Activated T-helper 17 cell treated with anti-CD3 and anti-CD28 coated beads, Interleukin-2, amount 50 U/mL, for 72 hours (primary cell): ENCODE data around the gene ELP5. TPM values are rescaled to one million over a fixed set of nuclear protein-coding genes. Genes with fewer than 3 reads are reported as not detected.

Experiments
- total RNA-seq, 2 donors: library from RNA; stranded (reverse); gene quantifications; one replicate each; pipeline ENCODE4 v1.2.3, GENCODE V29; 2022

The ELP5 gene
- total RNA-seq, 2 donors from 2014 or later, result 43.7 to 72.0 TPM

Other genes starting within 250 kb of the ELP5 start
- 100 to 1,000 TPM; 162 to 180 TPM for gene RNASEK, start 239.6 kb upstream of the ELP5 start, total RNA-seq
- gene BCL6B, start 229.2 kb upstream of the ELP5 start, total RNA-seq, result 1 to 10 TPM in 1 of 2 donors, under 1 TPM in 1; 0.50 to 2.3 TPM
- gene SLC16A13, start 216.2 kb upstream of the ELP5 start, total RNA-seq, result 10 to 100 TPM; 10.7 to 11.8 TPM
- 1 to 10 TPM in 1 of 2 donors, under 1 TPM in 1; 0.63 to 3.5 TPM for gene SLC16A11, start 208.1 kb upstream of the ELP5 start, total RNA-seq
- gene CLEC10A, start 172.0 kb upstream of the ELP5 start, total RNA-seq, result not detected
- gene ASGR2, start 137.4 kb upstream of the ELP5 start, total RNA-seq, result not detected
- 1 to 10 TPM in 1 of 2 donors, under 1 TPM in 1; 0.67 to 4.5 TPM for gene ASGR1, start 72.8 kb upstream of the ELP5 start, total RNA-seq
- gene DLG4, start 32.4 kb upstream of the ELP5 start, total RNA-seq, result 10 to 100 TPM in 1 of 2 donors, 1 to 10 TPM in 1; 5.9 to 19.4 TPM
- gene ACADVL, start 32.3 kb upstream of the ELP5 start, total RNA-seq, result 100 to 1,000 TPM; 495 to 517 TPM
- gene DVL2, start 17.7 kb upstream of the ELP5 start, total RNA-seq, result 10 to 100 TPM; 49.1 to 77.5 TPM
- 10 to 100 TPM; 43.5 to 52.3 TPM for gene PHF23, start 12.8 kb upstream of the ELP5 start, total RNA-seq
- gene GABARAP, start 9.8 kb upstream of the ELP5 start, total RNA-seq, result 100 to 1,000 TPM; 190 to 239 TPM
- 100 to 1,000 TPM; 152 to 209 TPM for gene CTDNEP1, start 481 bp upstream of the ELP5 start, total RNA-seq
- gene CLDN7, start 10.3 kb downstream of the ELP5 start, total RNA-seq, result 1 to 10 TPM in 1 of 2 donors, under 1 TPM in 1; 0.52 to 1.0 TPM
- gene SLC2A4, start 29.5 kb downstream of the ELP5 start, total RNA-seq, result not detected
- gene YBX2, start 42.4 kb downstream of the ELP5 start, total RNA-seq, result under 1 TPM; 0.15 to 0.26 TPM
- gene EIF5A, start 55.4 kb downstream of the ELP5 start, total RNA-seq, result 100 to 1,000 TPM; 429 to 978 TPM
- gene GPS2, start 63.1 kb downstream of the ELP5 start, total RNA-seq, result 10 to 100 TPM; 38.3 to 65.6 TPM
- gene NEURL4, start 77.1 kb downstream of the ELP5 start, total RNA-seq, result 10 to 100 TPM; 22.9 to 33.0 TPM
- gene ACAP1, start 84.3 kb downstream of the ELP5 start, total RNA-seq, result 100 to 1,000 TPM; 527 to 774 TPM
- gene KCTD11, start 99.9 kb downstream of the ELP5 start, total RNA-seq, result 10 to 100 TPM; 14.0 to 96.8 TPM
- 1 to 10 TPM in 1 of 2 donors, under 1 TPM in 1; 0.22 to 1.1 TPM for gene TMEM95, start 102.9 kb downstream of the ELP5 start, total RNA-seq
- gene TNK1, start 128.9 kb downstream of the ELP5 start, total RNA-seq, result 1 to 10 TPM; 2.9 to 4.8 TPM
- gene PLSCR3, start 142.3 kb downstream of the ELP5 start, total RNA-seq, result 10 to 100 TPM; 62.8 to 94.4 TPM
- gene TMEM256, start 151.9 kb downstream of the ELP5 start, total RNA-seq, result 10 to 100 TPM; 64.1 to 69.7 TPM
- gene NLGN2, start 155.6 kb downstream of the ELP5 start, total RNA-seq, result 10 to 100 TPM in 1 of 2 donors, 1 to 10 TPM in 1; 4.5 to 21.7 TPM
- gene SPEM1, start 168.1 kb downstream of the ELP5 start, total RNA-seq, result not detected
- not detected for gene SPEM2, start 173.4 kb downstream of the ELP5 start, total RNA-seq
- gene SPEM3, start 176.6 kb downstream of the ELP5 start, total RNA-seq, result not detected
- gene TMEM102, start 183.2 kb downstream of the ELP5 start, total RNA-seq, result 10 to 100 TPM; 17.7 to 18.0 TPM
- 10 to 100 TPM in 1 of 2 donors, 1 to 10 TPM in 1; 4.4 to 16.9 TPM for gene FGF11, start 187.3 kb downstream of the ELP5 start, total RNA-seq
- gene CHRNB1, start 192.8 kb downstream of the ELP5 start, total RNA-seq, result 10 to 100 TPM; 10.9 to 13.0 TPM
- 10 to 100 TPM; 18.9 to 27.5 TPM for gene ZBTB4, start 227.4 kb downstream of the ELP5 start, total RNA-seq
- not detected for gene SLC35G6, start 229.2 kb downstream of the ELP5 start, total RNA-seq
- gene POLR2A, start 232.2 kb downstream of the ELP5 start, total RNA-seq, result 100 to 1,000 TPM; 256 to 308 TPM